Endothelial cell of umbilical vein (primary cell): ENCODE data around the gene DDX25. TPM values are rescaled to one million over a fixed set of nuclear protein-coding genes. Genes with fewer than 3 reads are reported as not detected.

Experiments used
- BruUV-seq: library from RNA; stranded (reverse); fragments of 400-500 nt; replicated peaks from 2 replicates; lab custom pipeline; 2021; lab: Mats Ljungman, UMichigan
- CTCF ChIA-PET: fragments of 300-600, 350-600 bp; sonication (Branson Sonifier 250); formaldehyde crosslinking; loops from one replicate; lab custom pipeline; 2021; ENCODE audit warnings: antibody characterized with exemption, inconsistent platforms; lab: Charles Lee
- POLR2A ChIA-PET: fragments of 300-600, 350-600 bp; sonication (Branson Sonifier 250); formaldehyde crosslinking; loops from one replicate; lab custom pipeline; 2021; ENCODE audit warnings: antibody characterized with exemption, inconsistent platforms; lab: Charles Lee
- DNase-seq: peaks from one replicate; pipeline ENCODE4 v3.0.0-alpha.2; 2011; ENCODE audit warnings: low read depth, low spot score
- FAIRE-seq: peaks from 2 replicates; lab custom pipeline; 2011; peaks lifted over from hg19 to GRCh38; lab: Jason Lieb, UNC
- H2AFZ ChIP-seq: 2 replicates; pipeline ENCODE4 v1.6.0; 2012; ENCODE audit warnings: low read depth, low read length, control low read depth, inconsistent platforms
- H3K27ac ChIP-seq: 2 replicates; pipeline ENCODE4 v1.5.1; 2011; ENCODE audit warnings: low read depth, mild to moderate bottlenecking, control low read depth, low read length, moderate library complexity; ENCODE audit not compliant: insufficient read depth
- H3K27me3 ChIP-seq, 2 experiments: 2 replicates each; pipeline versions ENCODE4 v1.6.0 to v1.6.1; 2011; ENCODE audit warnings: low read length in 2 of 2, mixed read lengths in 1 of 2; ENCODE audit not compliant: control insufficient read depth in 2 of 2, insufficient read depth in 2 of 2
- H3K36me3 ChIP-seq, 2 experiments: 2 replicates in 1 of 2; 3 replicates in 1 of 2; pipeline ENCODE4 v1.5.1; 2011; ENCODE audit warnings: low read length in 2 of 2, mild to moderate bottlenecking in 1 of 2, moderate library complexity in 1 of 2; ENCODE audit not compliant: control insufficient read depth in 2 of 2, insufficient read depth in 2 of 2; ENCODE audit errors: extremely low read depth in 1 of 2
- H3K4me1 ChIP-seq: 3 replicates; pipeline ENCODE4 v1.5.1; 2011; ENCODE audit warnings: mild to moderate bottlenecking, low read length; ENCODE audit not compliant: control insufficient read depth, insufficient read depth; ENCODE audit errors: extremely low read depth
- H3K4me2 ChIP-seq: 2 replicates; pipeline ENCODE4 v1.6.1; 2011; ENCODE audit warnings: low read length, control low read depth, mixed read lengths; ENCODE audit not compliant: insufficient read depth
- H3K4me3 ChIP-seq, 3 experiments: fragments of 200-600 bp in 1 of 3; sonication (generic), shearing (Covaris generic) in 1 of 3; replicated peaks in 1 of 3; 2 replicates each; pipeline ENCODE4 v1.5.1; 2011 to 2016; ENCODE audit warnings: control low read depth in 3 of 3, low read length in 3 of 3, mild to moderate bottlenecking in 2 of 3, inconsistent platforms in 1 of 3, low read depth in 1 of 3, moderate library complexity in 1 of 3; ENCODE audit not compliant: insufficient read depth in 1 of 3
- H3K79me2 ChIP-seq: 2 replicates; pipeline ENCODE4 v1.6.0; 2012; ENCODE audit warnings: low read length, inconsistent platforms; ENCODE audit not compliant: control insufficient read depth, insufficient read depth
- H3K9ac ChIP-seq: replicated peaks from 2 replicates; pipeline ENCODE3; 2011; ENCODE audit warnings: low read length, control low read depth; ENCODE audit not compliant: insufficient read depth; ENCODE audit errors: extremely low read depth
- H3K9me1 ChIP-seq: replicated peaks from 3 replicates; pipeline ENCODE4 v1.6.0; 2011; ENCODE audit warnings: mild to moderate bottlenecking, low read length; ENCODE audit not compliant: control insufficient read depth, insufficient read depth; ENCODE audit errors: extremely low read depth
- H3K9me3 ChIP-seq: replicated peaks from 2 replicates; pipeline ENCODE4 v1.5.1; 2012; ENCODE audit warnings: low read length, inconsistent platforms; ENCODE audit not compliant: control insufficient read depth, insufficient read depth
- H4K20me1 ChIP-seq: replicated peaks from 2 replicates; pipeline ENCODE3; 2011; ENCODE audit warnings: mild to moderate bottlenecking, low read length; ENCODE audit not compliant: control insufficient read depth, insufficient read depth; ENCODE audit errors: extremely low read depth
- CTCF ChIP-seq, 2 donors: IDR thresholded peaks; 1 replicate in 1 of 2; 2 replicates in 1 of 2; pipeline ENCODE4 v1.5.1; 2011; ENCODE audit warnings: low read length in 2 of 2, mild to moderate bottlenecking in 2 of 2, moderate library complexity in 2 of 2, control low read depth in 1 of 2, inconsistent platforms in 1 of 2, low read depth in 1 of 2; ENCODE audit not compliant: insufficient read depth in 1 of 2; ENCODE audit errors: extremely low read depth in 1 of 2
- EZH2 ChIP-seq: IDR thresholded peaks from 2 replicates; pipeline ENCODE4 v1.6.1; 2012; ENCODE audit warnings: borderline replicate concordance, low read depth, mild to moderate bottlenecking, moderate library complexity, low read length, inconsistent platforms; ENCODE audit not compliant: severe bottlenecking
- FOS ChIP-seq: IDR thresholded peaks from 2 replicates; pipeline ENCODE4 v1.6.1; 2011; ENCODE audit warnings: mild to moderate bottlenecking, low read length, moderate library complexity, borderline replicate concordance; ENCODE audit not compliant: insufficient read depth
- GATA2 ChIP-seq: IDR thresholded peaks from 2 replicates; pipeline ENCODE4 v1.7.0; 2011; ENCODE audit warnings: low read depth, mild to moderate bottlenecking, moderate library complexity, mixed read lengths, low read length; ENCODE audit not compliant: insufficient read length, insufficient read depth
- JUN ChIP-seq: IDR thresholded peaks from 2 replicates; pipeline ENCODE4 v1.6.1; 2011; ENCODE audit warnings: borderline replicate concordance, low read depth; ENCODE audit not compliant: insufficient read length, insufficient read depth
- POLR2A ChIP-seq: IDR thresholded peaks from 2 replicates; pipeline ENCODE4 v1.6.1; 2012; ENCODE audit warnings: low read depth, mild to moderate bottlenecking, control low read depth, low read length
- POLR2AphosphoS5 ChIP-seq: IDR thresholded peaks from 2 replicates; pipeline ENCODE4 v1.6.1; 2012; ENCODE audit warnings: low read depth, mild to moderate bottlenecking, control low read depth, low read length, moderate library complexity; ENCODE audit not compliant: insufficient read depth
- dilution Hi-C: fragments of 300-500 bp; cut with MboI; formaldehyde crosslinking; loops from one replicate; pipeline ENCODE4 v1.15.0; 2019; ENCODE audit warnings: low sequenced_read_pairs; ENCODE audit not compliant: extremely low pct_ligation_motif_present
- intact Hi-C: fragments of 100-400 bp; cut with micrococcal nuclease; formaldehyde crosslinking; loops from one replicate; pipeline ENCODE4 v1.10.0; 2022
- polyA plus RNA-seq, 4 experiments: library from polyadenylated mRNA; depleted of rRNA in 3 of 4; stranded (reverse) in 3 of 4; unstranded in 1 of 4; fragments of >200 nt; gene quantifications; 2 replicates each; pipeline versions ENCODE4 v1.2.1 to v1.2.3, GENCODE V29; 2011 to 2012; ENCODE audit warnings: missing spikeins in 1 of 4
- total RNA-seq: library from RNA; stranded (reverse); gene quantifications from 2 replicates; pipeline ENCODE4 v1.2.3, GENCODE V29; 2021

DDX25 gene
- total and polyA plus RNA-seq, 2 donors (not counting 3 experiments of a cell fraction or from before 2014, with no cell fraction given) = not detected

- no TSS peak for BruUV-seq
- H3K9me1 ChIP-seq = no peaks in the 10 kb centered on the region
- intact Hi-C loops (no loop called here), dilution Hi-C loops (no loop called here)
- DNase-seq = no peak
- no peak overlapping the region for H3K27ac ChIP-seq
- no peaks in the 10 kb centered on the region for H3K9me3 ChIP-seq
- CTCF ChIA-PET = interaction anchor here (1.2 to 1.7 kb wide), 2 partner anchors 9 to 244 kb away, joined by 3 to 4 read pairs; no protein-coding TSS in a partner anchor
- FAIRE-seq = no peak
- H3K27me3 ChIP-seq = no peaks in the 10 kb centered on the region
- TF ChIP-seq POLR2A = no peak
- no peak for TF ChIP-seq FOS
- no peak for TF ChIP-seq JUN
- TF ChIP-seq CTCF (IDR thresholded peaks at IDR 0.05; ENCODE audit: extremely low read depth in 1 of 2, insufficient read depth in 1 of 2, low read depth in 1 of 2, low read length in 2 of 2) = no peak
- TF ChIP-seq GATA2 = no peak
- TF ChIP-seq POLR2AphosphoS5 = no peak
- TF ChIP-seq EZH2 = no peak
- H3K4me2 ChIP-seq = no peak overlapping the region
- no peak overlapping the region for H3K4me3 ChIP-seq
- POLR2A ChIA-PET = no interaction called here
- H3K4me1 ChIP-seq = no peaks in the 10 kb centered on the region
- no peaks in the 10 kb centered on the region for H3K79me2 ChIP-seq
- no peak overlapping the region for H3K9ac ChIP-seq
- H3K36me3 ChIP-seq = no peaks in the 10 kb centered on the region
- H2AFZ ChIP-seq = no peak overlapping the region
- no peaks in the 10 kb centered on the region for H4K20me1 ChIP-seq
These were observed 45.8 kb downstream of the DDX25 start for GRCh38 chr11:125950178-125950490.
